ENCODE results near the gene ZNF695. TPM values are rescaled to one million over a fixed set of nuclear protein-coding genes. Genes with fewer than 3 reads are reported as not detected.

Gene ZNF695
- total and polyA plus RNA-seq, 9 of the 15 experiments (the other 6 are each of a cell fraction or from before 2014, with no cell fraction given), result 8.7 to 15.2 (median 10.9) TPM

- no peak for TF ChIP-seq ZNF639 (CRISPR knock-in tag; conservative IDR thresholded peaks at IDR 0.05 in 1 of 2, IDR thresholded peaks at IDR 0.05 in 1 of 2)
- TF ChIP-seq ZNF561 (CRISPR knock-in tag; conservative IDR thresholded peaks at IDR 0.05), result no peak
- TF ChIP-seq SMARCE1 (IDR thresholded peaks at IDR 0.05), result no peak
- TF ChIP-seq ATF6 (CRISPR knock-in tag; IDR thresholded peaks at IDR 0.05), result no peak
- TF ChIP-seq U2AF1 (optimal IDR thresholded peaks at IDR 0.05; ENCODE audit: low read depth, low read length), result no peak
- TF ChIP-seq USF2 (CRISPR knock-in tag; IDR thresholded peaks at IDR 0.05), result no peak
- no peak for TF ChIP-seq MAFK (IDR thresholded peaks at IDR 0.05; ENCODE audit: low read length)
- no peak for TF ChIP-seq HOMEZ (CRISPR knock-in tag; IDR thresholded peaks at IDR 0.05)
- TF ChIP-seq EHMT2 (IDR thresholded peaks at IDR 0.05), result no peak
- TF ChIP-seq MLLT1 (IDR thresholded peaks at IDR 0.05), result 0 out of 4 replicates have a peak, but pooled peaks have one; percentile 29 to 55
- TF ChIP-seq STAT5B (CRISPR knock-in tag; IDR thresholded peaks at IDR 0.05), result no peak
- peak; percentile 92 for TF ChIP-seq SRSF1 (IDR thresholded peaks at IDR 0.05; ENCODE audit: low read depth, low read length)
- 0 out of 2 replicates have a peak, but pooled peaks have one; percentile 27 for TF ChIP-seq SAFB (IDR thresholded peaks at IDR 0.05; ENCODE audit: borderline replicate concordance, low read depth, low read length)
- TF ChIP-seq NFYB (IDR thresholded peaks at IDR 0.05; ENCODE audit: extremely low read depth, insufficient read length), result peak; percentile 94
- TF ChIP-seq CBFA2T3 (IDR thresholded peaks at IDR 0.05), result no peak
- no peak for TF ChIP-seq HNRNPUL1 (IDR thresholded peaks at IDR 0.05; ENCODE audit: low read length)
- TF ChIP-seq USF1 (CRISPR knock-in tag; IDR thresholded peaks at IDR 0.05), result peak; percentile 27; the same call in 1 of the 2 replicates
- TF ChIP-seq ZNF764 (CRISPR knock-in tag; IDR thresholded peaks at IDR 0.05; ENCODE audit: low read depth), result no peak
Observed at GRCh38 chr1:247007511-247008405, at the start of gene ZNF695 (continued).

Data from K562 (cell line).